GM12878 (cell line): ENCODE results near the gene TRIM26. TPM values are rescaled to one million over a fixed set of nuclear protein-coding genes. Genes with fewer than 3 reads are reported as not detected.

Experiments used
- ATAC-seq: fragments of 200-7000 bp; cut with Tn5 transposase; 3 replicates; pipeline ENCODE4 v1.9.1; 2020; ENCODE audit warnings: mild to moderate bottlenecking, moderate library complexity
- BruUV-seq: library from RNA; stranded (reverse); fragments of 400-500 nt; replicated peaks from 2 replicates; lab custom pipeline; 2021; lab: Mats Ljungman, UMichigan
- CTCF ChIA-PET: fragments of 300-600 bp; sonication (Branson Sonifier 250); formaldehyde crosslinking; extraction: SDS; loops from one replicate; lab custom pipeline; 2021; ENCODE audit warnings: inconsistent platforms; lab: Yijun Ruan, JAX
- POLR2A ChIA-PET: fragments of 350-600 bp; formaldehyde crosslinking; extraction: SDS; loops from one replicate; lab custom pipeline; 2021; ENCODE audit warnings: inconsistent platforms; lab: Charles Lee
- RAD21 ChIA-PET: fragments of 300-600 bp; sonication (Branson Sonifier 250); formaldehyde crosslinking; loops from one replicate; lab custom pipeline; 2023; ENCODE audit warnings: antibody characterized with exemption; ENCODE audit not compliant: unreplicated experiment; lab: Charles Lee
- SMC1A ChIA-PET: fragments of 300-600 bp; sonication (Branson Sonifier 250); formaldehyde crosslinking; loops from one replicate; lab custom pipeline; 2023; ENCODE audit not compliant: unreplicated experiment, uncharacterized antibody; lab: Charles Lee
- DNase-seq: peaks from one replicate; pipeline ENCODE4 v3.0.0-alpha.2; 2011; ENCODE audit warnings: low read depth, low spot score
- FAIRE-seq: peaks from 3 replicates; lab custom pipeline; 2011; peaks lifted over from hg19 to GRCh38; lab: Jason Lieb, UNC
- H2AFZ ChIP-seq: 2 replicates; pipeline ENCODE4 v1.6.0; 2011; ENCODE audit warnings: low read depth, low read length, control low read depth; ENCODE audit not compliant: control insufficient read depth
- H3K27ac ChIP-seq: 2 replicates; pipeline ENCODE4 v1.5.1; 2011; ENCODE audit warnings: control low read depth; ENCODE audit not compliant: control insufficient read depth, insufficient read depth
- H3K27me3 ChIP-seq, 2 experiments: replicated peaks in 1 of 2; 2 replicates each; pipeline versions ENCODE4 v1.6.0 to v1.6.1; 2011; ENCODE audit warnings: low read length in 1 of 2; ENCODE audit not compliant: control insufficient read depth in 2 of 2, insufficient read depth in 2 of 2
- H3K36me3 ChIP-seq, 2 experiments: 2 replicates each; pipeline ENCODE4 v1.5.1; 2011; ENCODE audit warnings: low read length in 1 of 2; ENCODE audit not compliant: control insufficient read depth in 2 of 2, insufficient read depth in 2 of 2
- H3K4me1 ChIP-seq: 2 replicates; pipeline ENCODE4 v1.6.1; 2011; ENCODE audit warnings: mild to moderate bottlenecking, low read length, moderate library complexity, mixed read lengths; ENCODE audit not compliant: control insufficient read depth, insufficient read depth
- H3K4me2 ChIP-seq: 2 replicates; pipeline ENCODE4 v1.6.0; 2011; ENCODE audit warnings: control low read depth; ENCODE audit not compliant: control insufficient read depth, insufficient read depth
- H3K4me3 ChIP-seq: fragments of 200-600 bp; sonication (generic); 2 replicates; pipeline ENCODE4 v1.5.1; 2016
- H3K79me2 ChIP-seq: 2 replicates; pipeline ENCODE4 v1.6.0; 2011; ENCODE audit warnings: low read length; ENCODE audit not compliant: control insufficient read depth, insufficient read depth
- H3K9ac ChIP-seq: 2 replicates; pipeline ENCODE4 v1.8.0; 2011; ENCODE audit warnings: low read length, control low read depth, mixed read lengths; ENCODE audit not compliant: control insufficient read depth, insufficient read depth
- H3K9me3 ChIP-seq: replicated peaks from 3 replicates; pipeline ENCODE4 v1.5.1; 2011; ENCODE audit warnings: mild to moderate bottlenecking, low read length; ENCODE audit not compliant: control insufficient read depth, insufficient read depth
- H4K20me1 ChIP-seq: 2 replicates; pipeline ENCODE4 v1.6.0; 2011; ENCODE audit not compliant: control insufficient read depth, insufficient read depth
- DPF2 ChIP-seq: fragments of 450-650 bp; IDR thresholded peaks from 2 replicates; pipeline ENCODE4 v1.6.1; 2017; ENCODE audit warnings: mild to moderate bottlenecking
- ETV6 ChIP-seq, 2 experiments: fragments of 450-650 bp in 1 of 2; IDR thresholded peaks in 1 of 2; conservative IDR thresholded peaks in 1 of 2; 2 replicates each; pipeline ENCODE4 v1.6.1; 2014; ENCODE audit warnings: antibody characterized with exemption in 1 of 2, borderline replicate concordance in 1 of 2, low read depth in 1 of 2, mild to moderate bottlenecking in 1 of 2, moderate library complexity in 1 of 2
- FOS ChIP-seq: IDR thresholded peaks from 3 replicates; pipeline ENCODE4 v1.6.1; 2011; ENCODE audit warnings: borderline replicate concordance; ENCODE audit not compliant: insufficient read length; ENCODE audit errors: extremely low read depth
- IRF4 ChIP-seq: IDR thresholded peaks from 2 replicates; pipeline ENCODE4 v1.6.1; 2011; ENCODE audit warnings: low read depth, low read length
- JUNB ChIP-seq: IDR thresholded peaks from 2 replicates; pipeline ENCODE4 v1.6.1; 2016; ENCODE audit warnings: antibody characterized with exemption, mild to moderate bottlenecking
- KAT2A ChIP-seq: conservative IDR thresholded peaks from 2 replicates; pipeline ENCODE4 v1.6.1; 2011; ENCODE audit warnings: low read depth, low read length; ENCODE audit not compliant: control insufficient read depth
- KDM1A ChIP-seq: fragments of 200-600 bp; sonication (generic); IDR thresholded peaks from 2 replicates; pipeline ENCODE4 v1.6.1; 2016; ENCODE audit warnings: borderline replicate concordance
- MEF2B ChIP-seq: fragments of 450-650 bp; IDR thresholded peaks from 2 replicates; pipeline ENCODE4 v1.6.1; 2018; ENCODE audit warnings: mild to moderate bottlenecking, moderate library complexity; ENCODE audit not compliant: partially characterized antibody, poor library complexity, severe bottlenecking
- STAT1 ChIP-seq: fragments of 450-650 bp; conservative IDR thresholded peaks from 2 replicates; pipeline ENCODE4 v1.6.1; 2014; ENCODE audit warnings: antibody characterized with exemption, mild to moderate bottlenecking
- WGBS: methylation state at CpG from one replicate; pipeline ENCODE4 v1.1.6; 2016; ENCODE audit warnings: low lambda C conversion rate; ENCODE audit not compliant: insufficient replicate concordance, insufficient coverage; ENCODE audit errors: missing lambda C conversion rate; 5-methylcytosine and 5-hydroxymethylcytosine counted together
- in situ Hi-C: fragments of 300-500 bp; cut with MboI; formaldehyde crosslinking; loops from 9 replicates; pipeline ENCODE4 v1.14.3; 2018; ENCODE audit warnings: mixed read lengths
- intact Hi-C: fragments of 100-400 bp; cut with micrococcal nuclease; formaldehyde crosslinking; loops from one replicate; pipeline ENCODE4 v1.14.2; 2022; ENCODE audit not compliant: unreplicated experiment
- polyA plus RNA-seq, 11 experiments: library from polyadenylated mRNA; depleted of rRNA in 4 of 11; unstranded in 6 of 11; stranded (reverse) in 5 of 11; fragments of >200 nt; fragmentation: Nextera tagmentation in 4 of 11; fragmentation: Illumina TruSeq in 1 of 11; extraction: Ambion mirVana in 4 of 11; extraction: Trizol in 1 of 11; gene quantifications; 1 replicate in 1 of 11; 2 replicates in 10 of 11; pipeline versions ENCODE4 v1.2.1 to v1.2.3, GENCODE V29; 2011 to 2016; ENCODE audit warnings: inconsistent platforms in 2 of 11, missing spikeins in 2 of 11, low read depth in 1 of 11
- total RNA-seq, 4 experiments: library from RNA; depleted of rRNA in 3 of 4; stranded (reverse); fragments of >200 nt in 3 of 4; fragmentation: Illumina TruSeq in 1 of 4; extraction: Trizol in 1 of 4; gene quantifications; 2 replicates each; pipeline versions ENCODE4 v1.2.1 to v1.2.3, GENCODE V29; 2013 to 2021
- TF ChIP-seq, protein P1 (sequence below): fragments of 450-650 bp; IDR thresholded peaks from 2 replicates; pipeline ENCODE4 v1.6.1; 2017; ENCODE audit warnings: mild to moderate bottlenecking, low read depth, inconsistent platforms; ENCODE audit not compliant: poor library complexity, severe bottlenecking
- TF ChIP-seq, protein P2 (sequence below): fragments of 450-650 bp; IDR thresholded peaks from 2 replicates; pipeline ENCODE4 v1.6.1; 2017; ENCODE audit warnings: mild to moderate bottlenecking
- TF ChIP-seq, protein P3 (sequence below): IDR thresholded peaks from 2 replicates; pipeline ENCODE4 v1.6.1; 2012; ENCODE audit warnings: low read depth, low read length, improper control_type of control experiment
- TF ChIP-seq, protein P4 (sequence below): fragments of 450-650 bp; IDR thresholded peaks from 2 replicates; pipeline ENCODE4 v1.6.1; 2016; ENCODE audit warnings: mild to moderate bottlenecking, moderate library complexity, borderline replicate concordance

The TRIM26 gene
- total and polyA plus RNA-seq, 10 of the 15 experiments (the other 5 are each of a cell fraction or from before 2014, with no cell fraction given) = 13.1 to 79.6 (median 63.6) TPM

DNA sequence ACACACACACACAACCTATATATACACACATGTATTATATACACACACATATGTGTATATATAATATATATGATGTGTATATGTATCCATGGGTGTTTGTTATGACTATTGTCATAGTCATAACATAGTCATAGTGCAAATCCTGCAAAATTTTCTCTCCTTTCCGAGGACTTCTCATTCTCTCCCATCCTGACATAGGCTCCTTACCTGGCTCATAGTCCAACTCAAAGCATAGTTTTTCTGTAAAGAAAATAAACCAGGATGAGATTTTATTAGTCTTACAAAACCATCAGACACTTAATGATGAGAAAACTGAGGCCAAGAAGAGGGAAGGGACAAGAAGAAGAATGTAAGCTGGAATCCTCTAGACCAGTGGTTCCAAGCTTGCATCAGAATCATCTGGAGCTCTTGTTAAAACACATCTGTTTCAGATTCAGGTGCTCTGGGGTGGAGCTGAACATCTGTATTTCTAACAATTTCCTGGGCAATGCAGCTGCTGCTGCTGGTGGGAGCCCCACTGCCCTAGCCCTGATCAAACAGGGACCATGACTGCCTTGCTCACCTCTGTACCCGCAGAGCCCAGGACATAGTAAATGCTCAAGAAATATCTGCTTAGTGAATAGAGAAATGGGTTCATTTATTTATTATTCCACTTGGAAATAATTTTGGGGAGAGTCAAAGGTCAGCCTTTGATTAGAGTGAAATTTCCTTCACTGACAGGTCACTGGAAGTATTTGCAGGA lies 57.5 kb downstream of the TRIM26 start:
- Histone ChIP-seq H3K4me2 (no peak overlapping the region), H2AFZ (no peak overlapping the region), H3K4me3 (no peak overlapping the region), H3K27me3 (peaks cover 2% of the 10 kb centered on the region in 2 experiments; a peak in 3 of 4 replicates), H3K36me3 (no peaks in the 10 kb centered on the region), H3K79me2 (no peaks in the 10 kb centered on the region), H3K27ac (no peak overlapping the region), H3K4me1 (peaks cover 4% of the 10 kb centered on the region; the same call in 1 of the 2 replicates), H3K9ac (no peak overlapping the region), H4K20me1 (no peaks in the 10 kb centered on the region), H3K9me3 (no peaks in the 10 kb centered on the region)
- ChIA-PET CTCF (no interaction called here), POLR2A (no interaction called here), RAD21 (no interaction called here), SMC1A (interaction anchor here (1.1 kb wide), 1 partner anchor 52 kb away, joined by 4 read pairs; no protein-coding TSS in a partner anchor)
- BruUV-seq = no TSS peak
- in situ Hi-C loops (no loop called here), intact Hi-C loops (no loop called here)
- ATAC-seq (no peak), DNase-seq (no peak), FAIRE-seq (no peak)
- 57% methylated on average over 2 of the region's 2 CpGs for WGBS
- TF ChIP-seq JUNB = no peak
- TF ChIP-seq, protein P1, sequence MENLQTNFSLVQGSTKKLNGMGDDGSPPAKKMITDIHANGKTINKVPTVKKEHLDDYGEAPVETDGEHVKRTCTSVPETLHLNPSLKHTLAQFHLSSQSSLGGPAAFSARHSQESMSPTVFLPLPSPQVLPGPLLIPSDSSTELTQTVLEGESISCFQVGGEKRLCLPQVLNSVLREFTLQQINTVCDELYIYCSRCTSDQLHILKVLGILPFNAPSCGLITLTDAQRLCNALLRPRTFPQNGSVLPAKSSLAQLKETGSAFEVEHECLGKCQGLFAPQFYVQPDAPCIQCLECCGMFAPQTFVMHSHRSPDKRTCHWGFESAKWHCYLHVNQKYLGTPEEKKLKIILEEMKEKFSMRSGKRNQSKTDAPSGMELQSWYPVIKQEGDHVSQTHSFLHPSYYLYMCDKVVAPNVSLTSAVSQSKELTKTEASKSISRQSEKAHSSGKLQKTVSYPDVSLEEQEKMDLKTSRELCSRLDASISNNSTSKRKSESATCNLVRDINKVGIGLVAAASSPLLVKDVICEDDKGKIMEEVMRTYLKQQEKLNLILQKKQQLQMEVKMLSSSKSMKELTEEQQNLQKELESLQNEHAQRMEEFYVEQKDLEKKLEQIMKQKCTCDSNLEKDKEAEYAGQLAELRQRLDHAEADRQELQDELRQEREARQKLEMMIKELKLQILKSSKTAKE = no peak
- TF ChIP-seq, protein P2, sequence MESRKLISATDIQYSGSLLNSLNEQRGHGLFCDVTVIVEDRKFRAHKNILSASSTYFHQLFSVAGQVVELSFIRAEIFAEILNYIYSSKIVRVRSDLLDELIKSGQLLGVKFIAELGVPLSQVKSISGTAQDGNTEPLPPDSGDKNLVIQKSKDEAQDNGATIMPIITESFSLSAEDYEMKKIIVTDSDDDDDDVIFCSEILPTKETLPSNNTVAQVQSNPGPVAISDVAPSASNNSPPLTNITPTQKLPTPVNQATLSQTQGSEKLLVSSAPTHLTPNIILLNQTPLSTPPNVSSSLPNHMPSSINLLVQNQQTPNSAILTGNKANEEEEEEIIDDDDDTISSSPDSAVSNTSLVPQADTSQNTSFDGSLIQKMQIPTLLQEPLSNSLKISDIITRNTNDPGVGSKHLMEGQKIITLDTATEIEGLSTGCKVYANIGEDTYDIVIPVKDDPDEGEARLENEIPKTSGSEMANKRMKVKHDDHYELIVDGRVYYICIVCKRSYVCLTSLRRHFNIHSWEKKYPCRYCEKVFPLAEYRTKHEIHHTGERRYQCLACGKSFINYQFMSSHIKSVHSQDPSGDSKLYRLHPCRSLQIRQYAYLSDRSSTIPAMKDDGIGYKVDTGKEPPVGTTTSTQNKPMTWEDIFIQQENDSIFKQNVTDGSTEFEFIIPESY = no peak
- no peak for TF ChIP-seq IRF4
- TF ChIP-seq, protein P3, sequence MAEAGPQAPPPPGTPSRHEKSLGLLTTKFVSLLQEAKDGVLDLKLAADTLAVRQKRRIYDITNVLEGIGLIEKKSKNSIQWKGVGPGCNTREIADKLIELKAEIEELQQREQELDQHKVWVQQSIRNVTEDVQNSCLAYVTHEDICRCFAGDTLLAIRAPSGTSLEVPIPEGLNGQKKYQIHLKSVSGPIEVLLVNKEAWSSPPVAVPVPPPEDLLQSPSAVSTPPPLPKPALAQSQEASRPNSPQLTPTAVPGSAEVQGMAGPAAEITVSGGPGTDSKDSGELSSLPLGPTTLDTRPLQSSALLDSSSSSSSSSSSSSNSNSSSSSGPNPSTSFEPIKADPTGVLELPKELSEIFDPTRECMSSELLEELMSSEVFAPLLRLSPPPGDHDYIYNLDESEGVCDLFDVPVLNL = no peak
- TF ChIP-seq STAT1 = no peak
- TF ChIP-seq, protein P4, sequence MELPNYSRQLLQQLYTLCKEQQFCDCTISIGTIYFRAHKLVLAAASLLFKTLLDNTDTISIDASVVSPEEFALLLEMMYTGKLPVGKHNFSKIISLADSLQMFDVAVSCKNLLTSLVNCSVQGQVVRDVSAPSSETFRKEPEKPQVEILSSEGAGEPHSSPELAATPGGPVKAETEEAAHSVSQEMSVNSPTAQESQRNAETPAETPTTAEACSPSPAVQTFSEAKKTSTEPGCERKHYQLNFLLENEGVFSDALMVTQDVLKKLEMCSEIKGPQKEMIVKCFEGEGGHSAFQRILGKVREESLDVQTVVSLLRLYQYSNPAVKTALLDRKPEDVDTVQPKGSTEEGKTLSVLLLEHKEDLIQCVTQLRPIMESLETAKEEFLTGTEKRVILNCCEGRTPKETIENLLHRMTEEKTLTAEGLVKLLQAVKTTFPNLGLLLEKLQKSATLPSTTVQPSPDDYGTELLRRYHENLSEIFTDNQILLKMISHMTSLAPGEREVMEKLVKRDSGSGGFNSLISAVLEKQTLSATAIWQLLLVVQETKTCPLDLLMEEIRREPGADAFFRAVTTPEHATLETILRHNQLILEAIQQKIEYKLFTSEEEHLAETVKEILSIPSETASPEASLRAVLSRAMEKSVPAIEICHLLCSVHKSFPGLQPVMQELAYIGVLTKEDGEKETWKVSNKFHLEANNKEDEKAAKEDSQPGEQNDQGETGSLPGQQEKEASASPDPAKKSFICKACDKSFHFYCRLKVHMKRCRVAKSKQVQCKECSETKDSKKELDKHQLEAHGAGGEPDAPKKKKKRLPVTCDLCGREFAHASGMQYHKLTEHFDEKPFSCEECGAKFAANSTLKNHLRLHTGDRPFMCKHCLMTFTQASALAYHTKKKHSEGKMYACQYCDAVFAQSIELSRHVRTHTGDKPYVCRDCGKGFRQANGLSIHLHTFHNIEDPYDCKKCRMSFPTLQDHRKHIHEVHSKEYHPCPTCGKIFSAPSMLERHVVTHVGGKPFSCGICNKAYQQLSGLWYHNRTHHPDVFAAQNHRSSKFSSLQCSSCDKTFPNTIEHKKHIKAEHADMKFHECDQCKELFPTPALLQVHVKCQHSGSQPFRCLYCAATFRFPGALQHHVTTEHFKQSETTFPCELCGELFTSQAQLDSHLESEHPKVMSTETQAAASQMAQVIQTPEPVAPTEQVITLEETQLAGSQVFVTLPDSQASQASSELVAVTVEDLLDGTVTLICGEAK = no peak
- no peak for TF ChIP-seq MEF2B
- TF ChIP-seq KAT2A = no peak
- no peak for TF ChIP-seq KDM1A
- TF ChIP-seq FOS = no peak
- no peak for TF ChIP-seq DPF2
- no peak for TF ChIP-seq ETV6 (conservative IDR thresholded peaks at IDR 0.05 in 1 of 2, IDR thresholded peaks at IDR 0.05 in 1 of 2; ENCODE audit: borderline replicate concordance in 1 of 2, low read depth in 1 of 2)
